HepG2 (cell line): ENCODE results near the gene SMNDC1. TPM values are rescaled to one million over a fixed set of nuclear protein-coding genes. Genes with fewer than 3 reads are reported as not detected.

Experiments
- ATAC-seq: fragments of 200-7000 bp; cut with Tn5 transposase; 3 replicates; pipeline ENCODE4 v1.9.1; 2020; ENCODE audit warnings: mild to moderate bottlenecking, moderate library complexity
- BruUV-seq: library from RNA; stranded (reverse); fragments of 400-500 nt; replicated peaks from 2 replicates; lab custom pipeline; 2021; lab: Mats Ljungman, UMichigan
- CTCF ChIA-PET: fragments of 300-600 bp; formaldehyde crosslinking; extraction: SDS; loops from one replicate; lab custom pipeline; 2021; ENCODE audit warnings: low total read pairs, inconsistent platforms, low intra/inter-chr PET ratio; lab: Yijun Ruan, JAX
- POLR2A ChIA-PET: fragments of 350-600 bp; sonication (Branson Sonifier 250); formaldehyde crosslinking; loops from one replicate; lab custom pipeline; 2020; ENCODE audit warnings: antibody characterized with exemption, inconsistent platforms; lab: Yijun Ruan, JAX
- DNase-seq: peaks from one replicate; pipeline ENCODE4 v3.0.0-alpha.2; 2015; ENCODE audit warnings: low spot score
- FAIRE-seq: peaks from 3 replicates; lab custom pipeline; 2011; peaks lifted over from hg19 to GRCh38; lab: Jason Lieb, UNC
- H2AFZ ChIP-seq: one replicate; pipeline ENCODE4 v1.6.1; 2011; ENCODE audit warnings: low read length, inconsistent platforms
- H3K27ac ChIP-seq: fragments of 300-600 bp; 3 replicates; pipeline ENCODE4 v1.8.0; 2011; ENCODE audit warnings: mixed run types, mild to moderate bottlenecking, mixed read lengths, low read length, inconsistent platforms; ENCODE audit not compliant: insufficient read depth; ENCODE audit errors: extremely low read length
- H3K27me3 ChIP-seq, 2 experiments: fragments of 200-600 bp in 1 of 2; 2 replicates in 1 of 2; 3 replicates in 1 of 2; pipeline versions ENCODE4 v1.6.0 to v1.8.0; 2011; ENCODE audit warnings: low read length in 2 of 2, mild to moderate bottlenecking in 2 of 2, moderate library complexity in 2 of 2, inconsistent platforms in 1 of 2; ENCODE audit not compliant: insufficient read depth in 2 of 2, control insufficient read depth in 1 of 2
- H3K36me3 ChIP-seq, 2 experiments: fragments of 200-600 bp in 1 of 2; replicated peaks in 1 of 2; 2 replicates in 1 of 2; 3 replicates in 1 of 2; pipeline versions ENCODE4 v1.5.1 to v1.8.0; 2011; ENCODE audit warnings: low read length in 2 of 2, inconsistent platforms in 1 of 2; ENCODE audit not compliant: insufficient read depth in 2 of 2, control insufficient read depth in 1 of 2
- H3K4me1 ChIP-seq: 2 replicates; pipeline ENCODE4 v1.5.1; 2012; ENCODE audit warnings: low read length, inconsistent platforms; ENCODE audit not compliant: insufficient read depth
- H3K4me2 ChIP-seq: 2 replicates; pipeline ENCODE4 v1.6.0; 2011; ENCODE audit warnings: low read depth, low read length, inconsistent platforms
- H3K4me3 ChIP-seq, 3 experiments: fragments of 200-600 bp in 1 of 3; sonication (generic), shearing (Covaris generic) in 1 of 3; replicated peaks in 1 of 3; 2 replicates each; pipeline ENCODE4 v1.5.1; 2011 to 2016; ENCODE audit warnings: low read length in 3 of 3, inconsistent platforms in 2 of 3, low read depth in 2 of 3, mild to moderate bottlenecking in 2 of 3, control low read depth in 1 of 3, mixed read lengths in 1 of 3; ENCODE audit not compliant: insufficient read depth in 1 of 3
- H3K79me2 ChIP-seq: one replicate; pipeline ENCODE4 v1.6.1; 2011; ENCODE audit warnings: low read length, inconsistent platforms; ENCODE audit not compliant: insufficient read depth
- H3K9ac ChIP-seq: 2 replicates; pipeline ENCODE4 v1.6.0; 2011; ENCODE audit warnings: mild to moderate bottlenecking, low read depth, low read length, inconsistent platforms; ENCODE audit not compliant: insufficient read depth
- H3K9me3 ChIP-seq: 2 replicates; pipeline ENCODE4 v1.5.1; 2012; ENCODE audit warnings: mild to moderate bottlenecking, low read length
- H4K20me1 ChIP-seq: 2 replicates; pipeline ENCODE4 v1.6.0; 2011; ENCODE audit warnings: inconsistent platforms, mild to moderate bottlenecking, low read length, moderate library complexity; ENCODE audit not compliant: insufficient read depth
- AHDC1 ChIP-seq: sonication (generic); formaldehyde crosslinking; IDR thresholded peaks from 2 replicates; pipeline ENCODE4 v1.5.1; 2020; ENCODE audit warnings: mild to moderate bottlenecking, missing genetic modification reagents, borderline replicate concordance
- HINFP ChIP-seq: sonication (generic); formaldehyde crosslinking; IDR thresholded peaks from 2 replicates; pipeline ENCODE4 v1.4.0; 2020; ENCODE audit warnings: low read depth, mild to moderate bottlenecking, missing genetic modification reagents
- KAT8 ChIP-seq: IDR thresholded peaks from 2 replicates; pipeline ENCODE4 v1.6.1; 2016; ENCODE audit warnings: missing genetic modification reagents, missing compliant biosample characterization
- KDM5A ChIP-seq: fragments of 200-600 bp; sonication (generic); IDR thresholded peaks from 2 replicates; pipeline ENCODE4 v1.7.0; 2018; ENCODE audit warnings: antibody characterized with exemption, mild to moderate bottlenecking, low read length, borderline replicate concordance
- MAZ ChIP-seq, 2 experiments: sonication (generic) in 1 of 2; formaldehyde crosslinking in 1 of 2; IDR thresholded peaks; 2 replicates each; pipeline versions ENCODE4 v1.5.0 to v1.6.1; 2012 to 2020; ENCODE audit warnings: low read depth in 2 of 2, mild to moderate bottlenecking in 2 of 2, borderline replicate concordance in 1 of 2, improper control_type of control experiment in 1 of 2, low read length in 1 of 2, missing genetic modification reagents in 1 of 2, moderate library complexity in 1 of 2
- RARA ChIP-seq: IDR thresholded peaks from 2 replicates; pipeline ENCODE4 v1.6.1; 2016; ENCODE audit warnings: missing genetic modification reagents, missing compliant biosample characterization
- ZNF282 ChIP-seq: fragments of 450-650 bp; IDR thresholded peaks from 2 replicates; pipeline ENCODE4 v1.6.1; 2018; ENCODE audit not compliant: partially characterized antibody
- ZNF775 ChIP-seq: sonication (generic); formaldehyde crosslinking; IDR thresholded peaks from 2 replicates; pipeline ENCODE4 v1.4.0; 2020; ENCODE audit warnings: missing genetic modification reagents, mild to moderate bottlenecking, moderate library complexity, borderline replicate concordance
- ZNF790 ChIP-seq: sonication (generic); formaldehyde crosslinking; IDR thresholded peaks from 2 replicates; pipeline ENCODE4 v1.8.0; 2022; ENCODE audit warnings: missing genetic modification reagents, mild to moderate bottlenecking, borderline replicate concordance
- WGBS: methylation state at CpG from one replicate; pipeline ENCODE4 v1.1.6; 2017; ENCODE audit warnings: low lambda C conversion rate; 5-methylcytosine and 5-hydroxymethylcytosine counted together
- in situ Hi-C: cut with HindIII; loops from 2 replicates; pipeline ENCODE4 v1.10.0; 2017; ENCODE audit warnings: low pct_unique_long_range_greater_than_20kb; ENCODE audit not compliant: extremely low pct_ligation_motif_present
- intact Hi-C: fragments of 100-400 bp; cut with micrococcal nuclease; formaldehyde crosslinking; loops from one replicate; pipeline ENCODE4 v1.10.0; 2022; ENCODE audit not compliant: unreplicated experiment
- polyA plus RNA-seq, 8 experiments: library from polyadenylated mRNA; depleted of rRNA in 3 of 8; stranded (reverse) in 7 of 8; unstranded in 1 of 8; fragments of >200 nt; fragmentation: Illumina TruSeq in 4 of 8; extraction: Trizol in 4 of 8; gene quantifications; 2 replicates each; pipeline versions ENCODE4 v1.2.1 to v1.2.3, GENCODE V29; 2011 to 2016; ENCODE audit warnings: low read depth in 4 of 8, missing spikeins in 1 of 8, mixed read lengths in 1 of 8; ENCODE audit not compliant: insufficient read depth in 1 of 8
- total RNA-seq, 5 experiments: library from RNA; depleted of rRNA; stranded (reverse); fragments of >200 nt; fragmentation: Illumina TruSeq; extraction: Trizol; gene quantifications; 2 replicates each; pipeline ENCODE4 v1.2.3, GENCODE V29; 2016; ENCODE audit warnings: low read depth in 1 of 5
- TF ChIP-seq, protein P1 (sequence below): IDR thresholded peaks from 2 replicates; pipeline ENCODE4 v1.4.0; 2020; ENCODE audit warnings: mild to moderate bottlenecking, missing genetic modification reagents

The SMNDC1 gene
- total and polyA plus RNA-seq, 2 of the 13 experiments (the other 11 are each of a cell fraction or from before 2014, with no cell fraction given), result 7.8 to 8.9 TPM

DNA sequence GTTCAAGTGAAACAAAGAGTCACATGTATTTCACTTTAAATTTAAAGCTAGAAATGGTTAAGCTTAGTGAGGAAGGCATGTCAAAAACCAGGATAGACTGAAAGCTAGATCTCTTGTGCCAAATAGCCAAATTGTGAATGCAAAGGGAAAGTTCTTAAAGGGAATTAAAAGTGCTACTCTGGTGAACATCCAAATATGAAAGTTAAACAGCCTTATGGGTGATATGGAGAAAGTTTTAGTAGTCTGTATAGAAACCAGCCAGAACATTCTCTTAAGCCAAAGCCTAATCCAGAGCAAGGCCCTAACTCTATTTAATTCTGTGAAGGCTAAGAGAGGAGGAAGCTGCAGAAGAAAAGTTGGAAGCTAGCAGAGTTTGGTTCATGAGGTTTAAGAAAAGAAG is 50.3 kb downstream of the SMNDC1 start (continued):
- no peak for TF ChIP-seq AHDC1 (CRISPR knock-in tag)
- TF ChIP-seq ZNF282, result no peak
- no peak for TF ChIP-seq ZNF790 (CRISPR knock-in tag)
- no peak for TF ChIP-seq MAZ (IDR thresholded peaks at IDR 0.05; ENCODE audit: borderline replicate concordance, low read depth, low read length)
- TF ChIP-seq MAZ (CRISPR knock-in tag; IDR thresholded peaks at IDR 0.05; ENCODE audit: low read depth), result no peak
- TF ChIP-seq RARA (CRISPR knock-in tag), result no peak

- no peaks in the 10 kb centered on the region for H3K4me1 ChIP-seq
- H3K4me2 ChIP-seq, result no peak overlapping the region
- H3K9me3 ChIP-seq, result peaks cover 4% of the 10 kb centered on the region; the same call in 1 of the 2 replicates
- H2AFZ ChIP-seq, result no peak overlapping the region
- CTCF ChIA-PET, result no interaction called here
- POLR2A ChIA-PET, result no interaction called here
- in situ Hi-C loops, result no loop called here
- no peaks in the 10 kb centered on the region for H3K79me2 ChIP-seq
- no peaks in the 10 kb centered on the region for H3K27me3 ChIP-seq
- no peak for FAIRE-seq
- intact Hi-C loops, result no loop called here
- no peak overlapping the region for H3K4me3 ChIP-seq
- no peak overlapping the region for H3K9ac ChIP-seq
- BruUV-seq, result no TSS peak
- H3K27ac ChIP-seq, result no peak overlapping the region
- H3K36me3 ChIP-seq, result no peaks in the 10 kb centered on the region
- WGBS, result 97% methylated on average over 1 of the region's 1 CpG
- no peak for DNase-seq
- ATAC-seq, result no peak
- H4K20me1 ChIP-seq, result no peaks in the 10 kb centered on the region
- TF ChIP-seq, protein P1, sequence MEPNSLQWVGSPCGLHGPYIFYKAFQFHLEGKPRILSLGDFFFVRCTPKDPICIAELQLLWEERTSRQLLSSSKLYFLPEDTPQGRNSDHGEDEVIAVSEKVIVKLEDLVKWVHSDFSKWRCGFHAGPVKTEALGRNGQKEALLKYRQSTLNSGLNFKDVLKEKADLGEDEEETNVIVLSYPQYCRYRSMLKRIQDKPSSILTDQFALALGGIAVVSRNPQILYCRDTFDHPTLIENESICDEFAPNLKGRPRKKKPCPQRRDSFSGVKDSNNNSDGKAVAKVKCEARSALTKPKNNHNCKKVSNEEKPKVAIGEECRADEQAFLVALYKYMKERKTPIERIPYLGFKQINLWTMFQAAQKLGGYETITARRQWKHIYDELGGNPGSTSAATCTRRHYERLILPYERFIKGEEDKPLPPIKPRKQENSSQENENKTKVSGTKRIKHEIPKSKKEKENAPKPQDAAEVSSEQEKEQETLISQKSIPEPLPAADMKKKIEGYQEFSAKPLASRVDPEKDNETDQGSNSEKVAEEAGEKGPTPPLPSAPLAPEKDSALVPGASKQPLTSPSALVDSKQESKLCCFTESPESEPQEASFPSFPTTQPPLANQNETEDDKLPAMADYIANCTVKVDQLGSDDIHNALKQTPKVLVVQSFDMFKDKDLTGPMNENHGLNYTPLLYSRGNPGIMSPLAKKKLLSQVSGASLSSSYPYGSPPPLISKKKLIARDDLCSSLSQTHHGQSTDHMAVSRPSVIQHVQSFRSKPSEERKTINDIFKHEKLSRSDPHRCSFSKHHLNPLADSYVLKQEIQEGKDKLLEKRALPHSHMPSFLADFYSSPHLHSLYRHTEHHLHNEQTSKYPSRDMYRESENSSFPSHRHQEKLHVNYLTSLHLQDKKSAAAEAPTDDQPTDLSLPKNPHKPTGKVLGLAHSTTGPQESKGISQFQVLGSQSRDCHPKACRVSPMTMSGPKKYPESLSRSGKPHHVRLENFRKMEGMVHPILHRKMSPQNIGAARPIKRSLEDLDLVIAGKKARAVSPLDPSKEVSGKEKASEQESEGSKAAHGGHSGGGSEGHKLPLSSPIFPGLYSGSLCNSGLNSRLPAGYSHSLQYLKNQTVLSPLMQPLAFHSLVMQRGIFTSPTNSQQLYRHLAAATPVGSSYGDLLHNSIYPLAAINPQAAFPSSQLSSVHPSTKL (CRISPR knock-in tag), result no peak
- TF ChIP-seq KDM5A (no peak), KAT8 (CRISPR knock-in tag) (no peak), HINFP (CRISPR knock-in tag) (no peak), ZNF775 (CRISPR knock-in tag) (no peak)
These were observed 52.6 kb downstream of the SMNDC1 start for GRCh38 chr10:110252151-110252550.
